ENCODE data around the gene PFDN5.
"Not testable (repeated sequence)": the region's sequence is repeated elsewhere in the genome, so short reads cannot be mapped to it uniquely, and the experiment has no call there.

PFDN5 gene

DNA sequence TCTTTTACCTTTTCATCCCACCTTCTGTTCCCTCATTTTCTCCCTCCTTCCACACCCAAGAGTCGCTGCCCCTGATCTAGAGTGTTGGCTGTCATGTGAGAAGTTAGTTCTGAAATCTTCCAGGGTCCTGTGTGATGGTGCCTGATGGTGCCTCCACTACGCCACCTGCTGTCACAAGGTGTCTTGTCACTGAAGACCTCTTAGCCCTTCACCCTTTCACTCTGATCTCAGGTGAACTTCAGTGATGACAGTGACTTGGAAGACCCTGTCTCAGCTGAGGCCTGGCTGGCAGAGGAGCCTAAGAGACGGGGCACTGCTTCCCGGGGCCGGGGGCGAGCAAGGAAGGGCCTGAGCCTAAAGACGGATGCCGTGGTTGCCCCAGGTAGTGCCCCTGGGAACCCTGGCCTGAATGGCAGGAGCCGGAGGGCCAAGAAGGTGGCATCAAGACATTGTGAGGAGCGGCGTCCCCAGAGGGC lies 7.6 kb upstream of the PFDN5 start:
- DNase-seq, result no peak

DNA sequence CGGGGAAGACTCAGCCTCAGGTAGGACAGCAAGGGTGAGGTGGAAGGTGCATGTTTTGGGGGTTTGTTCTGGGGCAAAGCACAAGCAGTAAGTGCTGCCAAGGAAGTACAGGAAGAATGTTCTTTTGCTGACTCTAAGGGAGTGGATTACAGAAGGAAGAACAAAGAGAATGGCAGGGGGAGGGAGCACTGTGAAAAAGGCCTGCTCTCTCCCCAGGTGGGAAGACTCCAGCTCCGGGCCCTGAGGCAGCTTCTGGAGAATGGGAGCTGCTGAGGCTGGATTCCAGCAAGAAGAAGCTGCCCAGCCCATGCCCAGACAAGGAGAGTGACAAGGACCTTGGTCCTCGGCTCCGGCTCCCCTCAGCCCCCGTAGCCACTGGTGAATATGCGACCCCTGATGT lies 7.0 kb upstream of the PFDN5 start:
- no peak for DNase-seq

DNA sequence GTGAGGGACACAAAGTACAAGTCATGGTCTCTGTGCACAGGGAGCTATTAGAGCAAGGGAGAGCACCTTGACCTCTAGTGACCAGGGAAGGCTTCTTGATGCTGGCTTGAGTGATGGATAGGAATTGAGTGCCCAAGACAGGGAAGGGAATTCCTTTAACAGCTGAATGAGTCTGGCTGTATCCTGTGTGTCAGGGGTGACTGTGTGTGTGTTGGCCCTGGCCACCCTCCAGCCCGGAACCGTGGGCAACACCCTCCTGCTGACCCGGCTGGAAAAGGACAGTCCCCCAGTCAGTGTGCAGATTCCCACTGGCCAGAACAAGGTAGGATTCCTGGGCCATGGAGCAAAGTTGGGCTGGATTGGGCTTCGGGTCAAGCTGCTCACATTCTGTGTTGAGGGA lies 5.5 kb upstream of the PFDN5 start:
- no peak for DNase-seq

DNA sequence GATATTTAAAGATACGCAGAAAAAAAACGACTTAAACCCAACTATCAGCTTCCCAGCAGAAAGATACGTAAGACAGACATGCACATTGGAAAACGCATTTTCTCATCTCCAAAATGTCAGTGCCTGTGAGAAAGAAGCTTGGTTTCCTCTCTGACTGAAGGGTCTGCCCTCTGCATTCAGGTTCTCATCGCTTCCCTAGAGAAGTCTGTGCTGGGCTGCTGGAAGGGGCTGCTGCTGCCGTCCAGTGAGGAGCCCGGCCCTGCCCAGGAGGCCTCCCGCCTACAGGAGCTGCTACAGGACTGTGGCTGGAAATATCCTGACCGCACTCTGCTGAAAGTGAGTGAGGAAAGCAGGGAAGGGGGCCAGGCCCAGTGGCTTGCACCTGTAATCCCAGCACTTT lies 4.7 kb upstream of the PFDN5 start:
- no peak for DNase-seq

DNA sequence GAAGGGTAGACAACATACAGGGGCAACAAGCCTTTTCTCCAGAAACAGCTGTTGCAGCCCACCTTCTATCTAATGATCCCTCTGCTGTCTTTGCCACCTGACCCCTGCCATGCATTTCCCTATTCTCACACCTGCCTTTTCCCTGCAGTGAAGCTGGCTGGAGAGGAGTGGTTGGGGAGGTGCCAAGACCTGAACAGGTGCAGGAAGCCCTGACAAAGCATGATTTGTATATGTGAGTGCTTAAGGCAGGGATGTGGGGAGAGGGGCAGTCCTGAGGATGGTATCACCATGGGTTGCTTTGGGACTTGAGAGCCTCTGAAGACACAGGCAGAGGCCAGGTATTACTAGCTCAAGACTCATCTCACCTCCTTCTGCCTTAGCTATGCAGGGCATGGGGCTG lies 2.9 kb upstream of the PFDN5 start:
- no peak for DNase-seq

DNA sequence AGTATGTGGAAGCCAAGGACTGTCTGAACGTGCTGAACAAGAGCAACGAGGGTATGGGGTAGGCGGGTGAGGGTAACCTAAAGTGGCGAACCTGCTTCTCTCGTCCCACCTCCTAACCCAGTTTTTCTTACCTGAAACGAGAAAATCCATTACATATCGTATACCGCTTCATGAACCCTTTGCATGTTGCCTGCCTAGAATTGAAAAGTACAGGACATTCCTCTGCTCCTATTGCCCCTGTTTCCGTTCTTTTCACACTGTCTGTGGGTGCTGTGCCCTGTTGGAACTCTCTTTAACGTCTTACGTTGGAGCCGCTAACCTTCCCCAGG lies 513 bp downstream of the PFDN5 start:
- DNase-seq, result no peak

DNA sequence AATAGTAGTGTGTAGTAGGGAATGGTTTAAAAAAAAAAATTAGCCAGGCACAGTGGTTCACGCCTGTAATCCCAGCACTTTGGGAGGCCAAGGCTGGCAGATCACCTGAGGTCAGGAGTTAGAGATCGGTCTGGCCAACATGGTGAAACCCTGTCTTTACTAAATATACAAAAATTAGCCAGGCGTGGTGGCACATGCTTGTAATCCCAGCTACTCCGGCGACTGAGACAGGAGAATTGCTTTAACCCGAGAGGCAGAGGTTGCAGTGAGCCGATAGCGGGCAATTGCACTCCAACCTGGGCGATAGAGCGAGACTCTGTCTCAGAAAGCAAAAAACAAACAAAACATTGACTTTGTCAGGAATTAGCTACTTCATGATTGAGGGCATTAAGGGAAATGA lies 1.8 kb downstream of the PFDN5 start:
- not testable (repeated sequence) for DNase-seq

DNA sequence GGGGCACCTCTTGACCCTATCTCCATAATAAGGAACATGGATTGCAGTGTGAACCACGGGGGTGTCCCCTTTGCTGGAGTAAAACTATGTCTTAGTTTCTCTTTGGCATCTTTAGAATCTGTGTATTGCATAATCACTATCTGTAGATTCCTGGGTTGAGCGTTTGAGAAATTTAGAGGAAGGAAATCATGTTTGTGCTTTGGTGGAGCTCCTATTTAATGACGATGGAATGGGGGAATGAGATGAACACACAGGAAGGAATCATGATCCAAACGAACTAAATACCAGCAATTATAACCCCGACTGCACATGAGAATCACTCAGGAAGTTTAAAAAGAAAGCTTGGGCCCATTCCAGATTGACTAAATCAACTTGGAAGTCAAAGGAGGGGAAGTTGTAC lies 2.8 kb downstream of the PFDN5 start:
- no peak for DNase-seq

DNA sequence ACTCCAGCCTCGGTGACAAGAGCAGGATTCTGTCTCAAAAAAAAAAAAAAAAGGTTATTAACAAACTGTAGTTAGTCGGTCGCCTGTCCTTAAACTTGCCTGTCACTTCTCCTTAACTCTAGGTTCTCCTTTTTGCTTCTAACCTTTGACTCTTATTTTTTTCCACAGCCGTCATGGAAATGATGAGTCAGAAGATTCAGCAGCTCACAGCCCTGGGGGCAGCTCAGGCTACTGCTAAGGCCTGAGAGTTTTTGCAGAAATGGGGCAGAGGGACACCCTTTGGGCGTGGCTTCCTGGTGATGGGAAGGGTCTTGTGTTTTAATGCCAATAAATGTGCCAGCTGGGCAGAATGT lies 3.7 kb downstream of the PFDN5 start:
- no peak for DNase-seq

DNA sequence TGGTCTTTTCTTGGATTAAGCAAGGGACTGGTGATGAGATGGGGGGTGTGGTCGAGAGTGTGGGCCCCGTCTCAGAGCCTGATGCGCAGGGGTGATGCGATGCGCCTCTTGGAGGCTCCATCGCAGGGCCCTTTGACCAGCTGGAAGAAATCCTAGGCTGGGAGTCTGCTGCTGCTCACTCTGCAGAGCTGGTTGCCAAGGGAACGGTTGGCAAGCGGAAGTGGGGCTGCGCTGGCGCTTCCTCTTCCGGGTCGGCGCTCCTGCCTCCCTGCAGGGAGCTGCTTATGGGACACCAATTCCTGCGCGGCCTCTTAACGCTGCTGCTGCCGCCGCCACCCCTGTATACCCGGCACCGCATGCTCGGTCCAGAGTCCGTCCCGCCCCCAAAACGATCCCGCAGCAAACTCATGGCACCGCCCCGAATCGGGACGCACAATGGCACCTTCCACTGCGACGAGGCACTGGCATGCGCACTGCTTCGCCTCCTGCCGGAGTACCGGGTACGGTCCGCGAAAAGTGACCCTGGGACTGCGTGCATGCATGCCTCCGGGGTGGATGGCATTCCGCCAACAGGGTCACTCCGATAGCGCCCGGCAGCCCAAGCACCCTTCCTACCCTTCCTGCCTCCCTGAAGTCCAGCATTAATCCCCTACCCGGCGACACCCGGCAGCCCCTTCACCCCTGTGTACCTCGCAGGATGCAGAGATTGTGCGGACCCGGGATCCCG lies 4.3 kb downstream of the PFDN5 start, which contains the start of gene MYG1:
Gene MYG1, plus strand, starts transcription at position 242 of the 727 bp plus-strand sequence. Its CDS starts 43 bp downstream, at position 285.
- DNase-seq, result peak; percentile 74

DNA sequence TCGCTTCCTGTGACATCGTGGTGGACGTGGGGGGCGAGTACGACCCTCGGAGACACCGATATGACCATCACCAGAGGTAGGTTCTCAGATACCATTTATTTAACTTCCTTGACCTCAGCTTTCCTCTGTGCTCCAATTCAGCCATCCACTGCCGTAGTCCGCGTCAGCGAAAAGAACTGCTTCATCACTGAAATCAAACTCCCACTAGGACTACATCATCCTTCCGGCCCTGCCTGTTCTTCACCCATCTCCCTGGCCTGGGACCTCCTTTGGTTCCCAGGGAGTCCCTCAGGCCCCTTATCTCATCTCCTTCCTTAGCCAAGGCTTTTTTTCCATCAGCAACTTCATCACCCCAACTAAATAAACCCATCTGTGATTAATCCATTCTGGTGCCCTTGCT lies 4.8 kb downstream of the PFDN5 start:
- DNase-seq, result no peak

DNA sequence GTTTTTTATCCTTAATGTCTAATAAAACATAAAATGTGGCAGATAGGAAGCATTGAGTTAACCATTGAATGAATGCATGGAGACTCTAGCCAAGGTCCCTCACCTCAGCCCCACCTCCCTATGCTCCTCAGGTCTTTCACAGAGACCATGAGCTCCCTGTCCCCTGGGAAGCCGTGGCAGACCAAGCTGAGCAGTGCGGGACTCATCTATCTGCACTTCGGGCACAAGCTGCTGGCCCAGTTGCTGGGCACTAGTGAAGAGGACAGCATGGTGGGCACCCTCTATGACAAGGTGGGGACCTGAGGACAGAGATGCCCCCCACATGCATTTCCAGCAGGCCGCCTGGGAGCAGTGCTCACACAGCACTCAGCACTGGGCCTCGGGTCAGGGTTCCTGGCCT lies 7.6 kb downstream of the PFDN5 start:
- no peak for DNase-seq

DNA sequence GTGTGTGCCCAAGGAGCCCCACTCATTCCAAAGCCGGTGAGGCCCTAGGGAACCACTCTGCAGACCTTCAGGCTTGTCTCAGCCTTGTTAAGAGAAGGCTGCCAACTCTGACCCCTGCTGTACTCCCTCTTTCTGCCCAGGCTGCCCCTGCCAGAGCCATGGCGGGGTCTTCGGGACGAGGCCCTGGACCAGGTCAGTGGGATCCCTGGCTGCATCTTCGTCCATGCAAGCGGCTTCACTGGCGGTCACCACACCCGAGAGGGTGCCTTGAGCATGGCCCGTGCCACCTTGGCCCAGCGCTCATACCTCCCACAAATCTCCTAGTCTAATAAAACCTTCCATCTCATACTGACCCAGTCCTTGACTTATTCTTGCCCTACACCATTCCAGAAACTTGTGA lies 11.5 kb downstream of the PFDN5 start:
- DNase-seq, result no peak

DNA sequence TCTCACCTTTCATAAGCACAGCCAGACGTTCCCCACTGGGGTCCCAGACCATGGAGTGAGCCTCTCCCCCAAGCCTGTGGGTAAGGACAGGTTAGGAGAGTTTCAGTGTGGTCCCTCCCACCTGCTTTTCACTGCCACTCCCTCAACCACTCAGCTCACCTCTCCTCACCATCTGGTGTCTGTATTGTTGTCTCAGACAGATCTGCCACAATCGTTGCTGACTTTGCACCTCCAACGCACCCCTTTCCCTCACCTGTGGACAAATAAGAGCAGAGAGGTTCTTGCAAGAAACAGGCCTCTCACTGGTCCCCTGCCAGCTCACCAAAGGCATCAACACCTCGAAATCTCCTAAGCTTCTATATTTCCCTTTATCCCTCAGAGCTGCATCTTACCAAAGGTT lies 12.9 kb downstream of the PFDN5 start:
- DNase-seq, result no peak

DNA sequence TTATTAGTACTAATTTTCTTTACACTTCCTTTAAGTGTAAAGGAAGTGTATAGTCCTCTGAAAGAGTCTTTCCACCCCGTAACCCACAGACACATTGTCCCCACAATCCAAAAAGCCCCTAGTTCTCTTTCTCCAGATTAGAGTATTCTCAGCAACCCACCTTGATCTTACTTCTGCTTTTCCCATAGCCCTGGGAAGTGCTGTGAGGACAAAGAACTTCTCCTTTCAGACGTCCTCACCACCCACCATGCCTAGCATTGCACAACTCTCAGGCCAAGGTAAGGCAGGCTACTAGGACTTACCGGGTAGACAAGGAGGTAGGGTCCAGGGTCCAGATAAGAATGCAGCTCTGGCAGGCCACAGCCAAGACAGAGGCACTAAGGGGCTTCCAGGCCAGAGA lies 18.7 kb downstream of the PFDN5 start:
- no peak for DNase-seq

DNA sequence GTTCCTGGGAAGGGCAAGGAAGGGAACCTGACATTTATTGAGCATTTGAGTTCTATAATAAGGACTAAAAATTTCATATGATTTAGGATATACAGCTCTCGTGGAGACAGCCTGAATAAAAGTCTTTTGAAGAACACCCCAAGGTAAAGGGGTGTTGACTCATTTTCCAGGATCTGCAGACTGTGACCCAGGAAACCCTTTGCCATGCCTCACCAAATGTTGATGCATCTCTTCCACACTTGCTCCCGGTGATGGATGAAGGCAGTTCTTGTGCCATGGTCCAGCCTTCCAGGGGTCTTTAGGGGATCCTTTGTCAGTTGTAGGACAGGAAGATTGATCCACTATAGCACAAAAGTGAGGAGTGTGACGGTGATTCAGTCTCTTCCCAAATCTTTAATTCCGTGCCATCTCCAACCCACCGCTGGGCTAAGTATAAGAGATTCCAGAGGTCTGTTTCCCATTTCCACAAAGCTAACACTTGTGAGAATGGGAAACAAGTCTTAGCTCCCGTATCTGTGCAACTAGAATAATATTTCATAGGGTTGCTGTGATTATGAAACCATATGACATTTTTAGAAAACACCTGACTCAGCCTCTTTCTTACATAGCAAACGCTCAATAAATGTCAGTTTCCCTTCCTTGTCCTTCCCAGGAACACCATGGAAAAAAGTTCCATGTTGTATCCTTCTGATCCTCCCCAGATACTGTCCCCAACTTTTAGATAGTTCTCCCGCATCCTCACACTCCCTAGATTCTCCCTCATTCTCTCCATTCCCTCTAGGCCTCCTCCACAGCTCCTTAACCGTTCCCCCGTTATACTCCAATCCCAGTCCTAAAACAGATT lies 25.2 kb downstream of the PFDN5 start:
- no peak for DNase-seq

DNA sequence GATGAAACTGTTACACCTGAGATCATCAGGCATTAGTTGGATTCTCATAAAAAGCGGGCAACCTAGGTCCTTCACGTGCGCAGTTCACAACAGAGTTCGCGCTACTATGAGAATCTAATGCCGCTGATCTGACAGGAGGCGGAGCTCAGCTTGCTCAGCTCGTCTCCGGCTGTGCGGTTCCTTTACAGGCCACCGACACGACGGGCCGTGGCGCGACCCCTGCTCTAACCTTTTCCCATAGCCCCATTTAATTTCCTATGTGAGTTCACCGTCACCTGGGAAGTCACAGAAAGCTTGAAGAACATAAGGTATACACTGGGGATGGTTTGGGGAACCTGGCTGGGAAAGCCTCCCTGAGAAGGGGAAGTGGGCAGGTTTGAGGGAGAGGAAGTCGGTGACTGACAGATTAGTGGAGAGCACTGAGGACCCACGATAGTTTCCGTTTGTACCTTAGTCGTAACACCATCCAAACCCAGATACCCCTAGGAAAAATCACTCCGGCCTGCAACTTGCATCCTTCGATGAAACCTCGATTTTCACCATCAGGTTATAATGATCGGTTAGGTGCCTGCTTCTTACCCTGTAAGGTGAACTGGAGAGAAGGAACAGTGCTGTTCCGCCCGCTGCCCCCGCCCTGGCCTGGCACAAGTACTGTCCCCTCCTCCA lies 28.9 kb downstream of the PFDN5 start:
- no peak for DNase-seq

DNA sequence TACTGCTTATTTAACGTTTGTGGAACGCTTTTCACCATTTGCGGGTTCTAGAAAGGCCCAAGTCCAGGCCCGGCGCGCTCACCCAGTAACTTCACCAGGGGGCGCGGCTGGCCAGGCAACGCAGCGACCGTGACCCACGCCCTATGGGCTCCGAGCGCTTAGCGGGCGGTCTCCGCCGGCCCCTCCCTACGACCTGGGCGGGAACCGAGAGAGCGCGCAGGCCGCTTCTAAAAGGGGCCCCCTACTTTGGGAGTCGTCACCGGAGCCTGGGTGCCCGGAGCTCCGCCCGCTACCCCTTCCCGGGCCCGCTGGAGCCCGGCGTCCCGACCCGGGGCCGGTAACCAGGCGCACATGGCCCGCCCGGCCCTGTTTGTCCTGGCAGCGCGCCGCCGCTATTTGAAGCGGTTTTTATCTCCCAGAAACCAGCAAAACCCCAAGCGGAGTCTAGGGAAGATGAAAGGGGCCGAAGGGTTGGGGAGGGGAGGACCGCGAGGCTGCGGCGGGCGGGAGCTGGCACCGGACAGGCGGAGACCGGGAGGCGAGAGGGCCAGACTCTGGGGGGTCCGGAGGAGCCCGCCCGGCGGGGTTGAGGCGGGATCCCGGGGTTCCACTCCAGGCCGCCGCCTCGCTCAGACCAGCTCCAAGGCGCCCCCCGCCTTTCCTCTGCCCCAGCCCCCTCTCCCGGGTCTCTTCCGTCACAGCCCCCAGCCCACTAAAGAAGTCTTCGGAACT lies 29.6 kb downstream of the PFDN5 start:
- peak; percentile 55 for DNase-seq

DNA sequence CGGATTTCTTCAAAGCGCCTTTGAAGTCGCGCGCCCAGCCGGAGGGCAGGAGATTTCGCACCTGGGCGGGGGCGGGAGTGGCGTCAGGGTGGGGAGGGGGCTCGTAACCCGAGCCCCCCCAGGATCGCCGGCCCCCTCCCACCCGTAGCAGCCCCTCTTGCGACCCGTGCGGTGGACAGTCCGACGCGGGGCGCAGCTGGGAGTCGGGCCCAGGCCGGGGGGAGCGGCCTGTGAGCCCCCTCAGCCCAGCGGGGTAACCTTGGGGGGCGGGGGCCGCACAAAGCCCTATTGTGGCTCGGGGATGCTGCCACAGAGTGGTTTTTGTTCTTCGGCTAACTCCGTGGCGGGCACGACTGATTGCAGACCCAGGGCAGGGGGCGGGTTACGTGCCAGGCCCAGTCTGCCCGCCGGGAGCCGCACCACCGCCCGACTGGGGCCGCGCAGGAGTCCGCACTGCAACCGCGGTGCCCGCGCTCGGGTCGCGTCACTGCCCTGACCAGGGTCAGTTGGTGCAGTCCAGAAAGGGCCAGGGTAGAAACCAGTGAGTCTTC lies 30.2 kb downstream of the PFDN5 start:
- DNase-seq, result no peak

DNA sequence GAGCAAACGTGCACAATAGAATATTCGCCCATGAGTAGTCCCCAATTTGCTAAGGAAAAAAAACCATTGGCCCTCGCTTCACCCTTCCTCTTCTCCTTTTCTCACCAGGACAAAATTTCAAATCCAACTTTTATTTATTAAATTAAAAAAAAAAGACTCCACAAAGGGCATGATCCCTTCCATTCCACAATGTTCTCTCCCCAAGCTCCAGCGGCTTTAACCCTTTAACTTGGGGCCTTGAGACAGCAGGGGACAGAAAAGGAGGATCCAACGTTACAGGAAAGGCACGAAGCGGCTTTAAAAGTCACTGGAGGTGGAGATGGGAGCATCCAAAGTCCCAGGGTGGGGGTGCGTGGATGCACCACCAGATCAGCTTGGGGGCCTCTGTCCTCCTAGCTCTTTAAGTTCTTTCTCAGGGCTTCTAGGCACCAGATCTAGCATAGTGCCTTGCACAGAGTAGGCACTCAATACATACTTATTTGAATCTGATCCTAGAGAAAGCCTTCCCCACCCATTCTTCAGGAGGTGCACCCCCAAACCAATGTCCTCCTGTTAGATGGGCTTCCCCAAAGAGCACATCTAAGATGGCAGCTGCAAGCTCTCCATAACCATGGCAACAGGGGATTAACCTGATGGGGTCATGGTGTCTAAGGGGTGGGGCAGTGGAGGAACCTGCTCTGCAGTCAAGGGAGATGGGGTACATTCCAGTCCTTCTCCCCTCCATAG lies 31.3 kb downstream of the PFDN5 start:
- DNase-seq, result no peak

DNA sequence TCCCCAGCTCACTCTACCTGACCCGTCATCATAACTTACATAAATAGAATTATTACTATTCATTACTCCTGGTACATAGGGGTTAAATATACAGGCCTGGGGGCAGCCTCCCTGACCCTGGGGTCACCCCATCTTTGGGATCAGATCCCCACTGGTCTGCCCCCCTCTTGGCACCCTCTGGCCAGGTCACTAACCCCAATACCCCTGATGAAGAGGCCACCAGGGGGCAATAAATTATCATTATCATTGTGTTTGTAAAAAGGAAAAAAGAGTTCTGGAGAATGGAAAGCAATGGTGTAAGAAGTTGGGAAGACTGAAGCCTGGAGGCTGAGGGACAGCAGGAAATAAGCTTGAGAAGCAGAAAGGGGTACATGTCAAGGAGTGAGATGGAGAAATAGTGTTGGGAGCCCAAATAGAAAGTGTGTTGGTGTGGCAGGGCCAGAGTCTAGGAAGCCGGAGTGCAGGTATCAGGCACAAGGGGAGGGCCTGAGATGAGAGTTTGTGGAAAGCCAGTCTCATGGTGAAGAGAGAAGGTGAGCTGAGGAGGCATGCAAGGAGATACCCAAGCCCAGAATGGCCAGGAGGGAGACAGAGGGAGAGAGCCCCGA lies 32.2 kb downstream of the PFDN5 start:
- no peak for DNase-seq

DNA sequence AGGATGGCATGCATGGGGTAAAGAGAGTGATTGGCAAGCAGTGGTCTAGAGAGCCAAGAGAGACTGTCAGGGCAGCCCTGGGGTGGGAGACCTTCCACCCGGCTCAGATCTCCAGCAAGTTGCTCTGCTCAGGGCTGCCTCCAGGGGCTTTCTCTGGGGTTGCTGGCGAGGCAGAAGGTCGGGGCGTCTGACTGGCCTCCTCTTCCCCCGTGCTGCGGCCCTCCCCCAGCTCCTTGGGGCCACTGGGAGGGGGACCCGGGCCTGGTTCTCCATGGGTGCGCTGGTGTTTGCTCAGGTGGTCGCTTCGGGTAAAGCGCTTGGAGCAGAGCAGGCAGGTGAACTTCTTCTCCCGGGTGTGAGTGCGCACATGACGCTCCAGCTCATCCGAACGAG lies 32.7 kb downstream of the PFDN5 start:
- DNase-seq, result no peak
